Measurements from ENCODE around the gene ABI3BP.

Gene ABI3BP

GRCh38 chr3:100761951-100762350, 231.3 kb downstream of the ABI3BP start:
- DNase-seq: no peak

- DNase-seq: peak; percentile 19
Observed at GRCh38 chr3:100761211-100761942, 231.8 kb downstream of the ABI3BP start.

GRCh38 chr3:100760377-100760776, 232.8 kb downstream of the ABI3BP start:
- no peak for DNase-seq

GRCh38 chr3:100759950-100760349, 233.3 kb downstream of the ABI3BP start:
- DNase-seq: no peak

- DNase-seq: no peak
Observed at GRCh38 chr3:100759159-100759558, 234.1 kb downstream of the ABI3BP start.

- no peak for DNase-seq
Observed at GRCh38 chr3:100756441-100756840, 236.8 kb downstream of the ABI3BP start.

- DNase-seq: no peak
Observed at GRCh38 chr3:100754563-100755334, 238.5 kb downstream of the ABI3BP start.

GRCh38 chr3:100753846-100754245, 239.4 kb downstream of the ABI3BP start:
- DNase-seq: no peak

GRCh38 chr3:100748967-100749366, 244.3 kb downstream of the ABI3BP start:
- DNase-seq: no peak

- DNase-seq: no peak
Observed at GRCh38 chr3:100748220-100748619, 245.0 kb downstream of the ABI3BP start.

GRCh38 chr3:100746092-100746491, 247.1 kb downstream of the ABI3BP start:
- DNase-seq: no peak

- DNase-seq: no peak
Observed at GRCh38 chr3:100745617-100746016, 247.6 kb downstream of the ABI3BP start.

- no peak for DNase-seq
Observed at GRCh38 chr3:100744671-100745070, 248.6 kb downstream of the ABI3BP start.

GRCh38 chr3:100743535-100743934, 249.7 kb downstream of the ABI3BP start:
- no peak for DNase-seq

GRCh38 chr3:100740207-100740606, 253.0 kb downstream of the ABI3BP start:
- peak; percentile 57 for DNase-seq

- DNase-seq: peak; percentile 18
Observed at GRCh38 chr3:100737334-100737733, 255.9 kb downstream of the ABI3BP start.

GRCh38 chr3:100732435-100732834, 260.8 kb downstream of the ABI3BP start:
- DNase-seq: no peak

- DNase-seq: no peak
Observed at GRCh38 chr3:100730524-100730923, 262.7 kb downstream of the ABI3BP start.

- DNase-seq: no peak
Observed at GRCh38 chr3:100726706-100727105, 266.5 kb downstream of the ABI3BP start.

GRCh38 chr3:100725935-100726513, 267.2 kb downstream of the ABI3BP start:
- DNase-seq: no peak

GRCh38 chr3:100720426-100720825, 272.8 kb downstream of the ABI3BP start:
- no peak for DNase-seq

GRCh38 chr3:100719136-100719535, 274.1 kb downstream of the ABI3BP start:
- no peak for DNase-seq

- no peak for DNase-seq
Observed at GRCh38 chr3:100717637-100718487, 275.4 kb downstream of the ABI3BP start.
